Measurements from ENCODE around the gene TPCN2. TPM values are rescaled to one million over a fixed set of nuclear protein-coding genes. Genes with fewer than 3 reads are reported as not detected.

TPCN2 gene
- total and polyA plus RNA-seq, 2 experiments from 2014 or later, result 39.4 to 42.2 TPM

DNA sequence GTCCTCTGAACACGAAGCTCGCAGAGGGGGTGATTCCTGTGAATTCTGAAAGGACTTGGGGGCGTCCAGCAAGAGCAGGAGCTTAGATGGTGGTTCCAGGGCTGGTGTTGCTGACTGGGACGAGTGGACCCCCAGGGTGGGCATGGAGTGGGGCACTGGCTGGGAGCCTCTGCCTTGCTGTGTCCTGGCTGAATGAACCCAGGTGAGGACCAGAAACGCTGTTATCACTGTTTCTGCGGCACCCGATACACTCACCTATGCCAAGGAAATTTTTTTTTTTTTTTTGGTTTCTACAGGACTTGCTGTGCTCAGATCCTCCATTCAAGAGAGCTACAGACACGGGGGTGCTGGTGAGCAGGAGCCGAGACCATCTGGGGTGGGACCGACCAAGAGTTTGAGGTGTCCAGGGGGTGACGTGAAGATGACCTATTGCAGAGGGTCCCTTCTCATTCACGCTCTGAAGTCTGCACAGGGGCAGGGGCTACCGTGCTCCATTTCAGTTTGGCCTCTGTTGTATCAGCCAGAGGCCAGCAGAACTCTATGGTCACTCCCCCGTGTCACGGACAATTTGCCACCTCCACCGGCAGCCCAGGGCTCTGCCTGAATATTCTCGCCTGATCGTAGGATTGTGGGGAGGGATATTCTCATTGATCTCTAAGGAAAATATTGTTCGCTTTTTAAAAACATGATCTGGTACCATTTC, 110.6 kb downstream of the TPCN2 start:
- TF ChIP-seq, protein P1, sequence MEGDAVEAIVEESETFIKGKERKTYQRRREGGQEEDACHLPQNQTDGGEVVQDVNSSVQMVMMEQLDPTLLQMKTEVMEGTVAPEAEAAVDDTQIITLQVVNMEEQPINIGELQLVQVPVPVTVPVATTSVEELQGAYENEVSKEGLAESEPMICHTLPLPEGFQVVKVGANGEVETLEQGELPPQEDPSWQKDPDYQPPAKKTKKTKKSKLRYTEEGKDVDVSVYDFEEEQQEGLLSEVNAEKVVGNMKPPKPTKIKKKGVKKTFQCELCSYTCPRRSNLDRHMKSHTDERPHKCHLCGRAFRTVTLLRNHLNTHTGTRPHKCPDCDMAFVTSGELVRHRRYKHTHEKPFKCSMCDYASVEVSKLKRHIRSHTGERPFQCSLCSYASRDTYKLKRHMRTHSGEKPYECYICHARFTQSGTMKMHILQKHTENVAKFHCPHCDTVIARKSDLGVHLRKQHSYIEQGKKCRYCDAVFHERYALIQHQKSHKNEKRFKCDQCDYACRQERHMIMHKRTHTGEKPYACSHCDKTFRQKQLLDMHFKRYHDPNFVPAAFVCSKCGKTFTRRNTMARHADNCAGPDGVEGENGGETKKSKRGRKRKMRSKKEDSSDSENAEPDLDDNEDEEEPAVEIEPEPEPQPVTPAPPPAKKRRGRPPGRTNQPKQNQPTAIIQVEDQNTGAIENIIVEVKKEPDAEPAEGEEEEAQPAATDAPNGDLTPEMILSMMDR (IDR thresholded peaks at IDR 0.05; ENCODE audit: low read depth, low read length), result no peak

DNA sequence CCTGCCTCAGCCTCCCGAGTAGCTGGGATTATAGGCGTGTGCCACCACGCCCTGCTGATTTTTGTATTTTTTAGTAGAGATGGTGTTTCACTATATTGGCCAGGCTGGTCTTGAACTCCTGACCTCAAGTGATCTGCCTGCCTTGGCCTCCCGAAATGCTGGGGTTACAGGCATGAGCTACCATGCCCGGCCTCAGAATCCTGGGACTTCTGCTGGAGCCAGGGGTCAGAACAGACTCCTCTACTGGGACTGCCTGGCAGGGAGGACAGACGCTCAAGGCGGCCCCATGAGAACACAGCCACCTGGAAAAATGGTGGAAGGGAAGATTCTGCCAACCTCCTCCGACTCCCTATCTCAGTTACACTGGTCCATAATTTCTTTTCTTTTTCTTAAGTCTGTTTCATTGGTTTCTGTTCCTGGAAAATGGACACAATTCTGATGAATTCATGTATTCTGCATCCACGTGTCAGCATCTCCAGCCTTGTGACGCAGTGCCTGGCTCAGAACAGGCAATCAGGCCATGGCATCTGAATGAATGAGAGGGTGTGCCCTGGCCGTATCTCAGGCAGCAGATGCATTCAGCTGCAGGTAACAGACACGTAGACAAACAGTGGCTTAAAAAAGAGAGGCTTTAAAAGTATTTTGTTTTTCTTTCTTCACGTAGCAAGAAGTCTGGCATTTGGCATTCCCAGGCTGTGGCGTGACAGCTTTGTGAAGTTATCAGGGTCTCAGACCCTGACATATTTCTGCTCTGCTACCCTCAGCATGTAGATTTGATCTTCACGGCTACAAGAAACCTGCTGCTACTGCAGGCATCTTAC, 111.8 kb downstream of the TPCN2 start:
- Histone ChIP-seq H3K27me3 (no peaks in the 10 kb centered on the region), H3K4me1 (ENCODE audit: low read depth) (no peaks in the 10 kb centered on the region), H3K9me3 (ENCODE audit: low read depth) (no peaks in the 10 kb centered on the region), H3K36me3 (no peaks in the 10 kb centered on the region), H3K4me3 (no peak overlapping the region), H3K27ac (no peak overlapping the region)
- TF ChIP-seq, protein P1 (IDR thresholded peaks at IDR 0.05; ENCODE audit: low read depth, low read length), result no peak
- DNase-seq (ENCODE audit: low read depth in 1 of 2, low spot score in 1 of 2), result no peak

More for the DNA sequence above, 110.6 kb downstream of the TPCN2 start:
- Histone ChIP-seq H3K4me1 (ENCODE audit: low read depth) (no peaks in the 10 kb centered on the region), H3K27me3 (no peaks in the 10 kb centered on the region), H3K36me3 (no peaks in the 10 kb centered on the region), H3K9me3 (ENCODE audit: low read depth) (no peaks in the 10 kb centered on the region), H3K4me3 (no peak overlapping the region), H3K27ac (no peak overlapping the region)
- DNase-seq (ENCODE audit: low read depth in 1 of 2, low spot score in 1 of 2), result no peak

DNA sequence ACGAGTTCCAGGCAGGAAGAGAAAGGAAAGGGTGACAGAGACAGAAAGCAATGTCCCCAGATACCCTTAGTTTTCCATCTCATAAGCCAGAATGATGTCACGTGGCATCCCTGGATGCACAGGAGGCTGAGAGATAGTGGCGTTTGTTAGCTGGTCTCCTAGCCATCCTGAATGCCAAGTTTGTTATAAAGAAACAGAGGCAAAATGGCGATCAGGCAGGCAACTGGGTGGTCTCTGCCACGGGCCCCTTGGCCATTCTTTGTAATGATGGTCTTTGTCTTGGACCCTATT, 112.3 kb downstream of the TPCN2 start:
- Histone ChIP-seq H3K9me3 (ENCODE audit: low read depth) (no peaks in the 10 kb centered on the region), H3K4me3 (no peak overlapping the region), H3K27me3 (no peaks in the 10 kb centered on the region), H3K4me1 (ENCODE audit: low read depth) (no peaks in the 10 kb centered on the region), H3K36me3 (no peaks in the 10 kb centered on the region), H3K27ac (no peak overlapping the region)
- TF ChIP-seq, protein P1 (IDR thresholded peaks at IDR 0.05; ENCODE audit: low read depth, low read length), result no peak
- no peak for DNase-seq (ENCODE audit: low read depth in 1 of 2, low spot score in 1 of 2)

DNA sequence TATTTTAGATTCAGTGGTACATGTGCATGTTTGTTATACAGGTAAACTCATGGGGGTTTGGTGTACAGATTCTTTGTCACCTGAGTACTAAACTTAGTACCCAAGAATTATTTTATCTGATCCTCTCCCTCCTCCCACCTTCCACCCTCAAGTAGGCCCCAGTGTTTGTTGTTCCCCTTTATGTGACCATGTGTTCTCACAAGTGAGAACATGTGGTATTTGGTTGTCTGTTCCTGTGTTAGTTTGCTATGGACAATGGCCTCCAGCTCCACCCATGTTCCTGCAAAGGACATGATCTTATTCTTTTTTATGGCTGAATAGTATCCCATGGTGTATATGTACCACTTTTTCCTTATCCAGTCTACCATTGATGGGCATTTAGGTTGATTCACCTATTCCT, 113.8 kb downstream of the TPCN2 start:
- Histone ChIP-seq H3K4me3 (no peak overlapping the region), H3K9me3 (ENCODE audit: low read depth) (no peaks in the 10 kb centered on the region), H3K27me3 (no peaks in the 10 kb centered on the region), H3K36me3 (no peaks in the 10 kb centered on the region), H3K27ac (no peak overlapping the region), H3K4me1 (ENCODE audit: low read depth) (no peaks in the 10 kb centered on the region)
- TF ChIP-seq, protein P1 (IDR thresholded peaks at IDR 0.05; ENCODE audit: low read depth, low read length), result no peak
- no peak for DNase-seq (ENCODE audit: low read depth in 1 of 2, low spot score in 1 of 2)

DNA sequence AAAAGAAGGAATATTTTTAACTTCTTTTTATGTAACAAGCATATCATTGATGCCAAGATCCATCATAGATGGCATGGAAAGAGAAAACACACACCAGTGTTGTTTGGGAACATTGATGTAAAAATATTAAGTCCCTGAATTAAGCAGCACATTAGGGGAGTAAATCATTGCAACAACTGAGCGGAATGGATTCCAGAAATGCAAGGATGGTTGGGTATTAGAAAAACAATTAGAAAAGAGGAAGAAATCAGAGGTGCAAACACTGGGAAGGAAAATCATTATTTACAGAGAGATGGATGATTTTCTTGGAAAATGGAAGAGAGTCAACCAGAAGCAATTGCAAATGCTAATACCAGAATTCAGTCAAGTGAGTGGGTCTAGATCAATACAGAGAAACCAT, 115.1 kb downstream of the TPCN2 start:
- H3K27ac ChIP-seq, result no peak overlapping the region
- H3K4me3 ChIP-seq, result no peak overlapping the region
- H3K9me3 ChIP-seq (ENCODE audit: low read depth), result no peaks in the 10 kb centered on the region
- no peak for DNase-seq (ENCODE audit: low read depth in 1 of 2, low spot score in 1 of 2)
- H3K27me3 ChIP-seq, result no peaks in the 10 kb centered on the region
- TF ChIP-seq, protein P1 (IDR thresholded peaks at IDR 0.05; ENCODE audit: low read depth, low read length), result no peak
- no peaks in the 10 kb centered on the region for H3K4me1 ChIP-seq (ENCODE audit: low read depth)
- H3K36me3 ChIP-seq, result no peaks in the 10 kb centered on the region

Measured in cardiac muscle cell (in vitro differentiated cells and primary cell).